ENCODE results near the gene ATP13A5. TPM values are rescaled to one million over a fixed set of nuclear protein-coding genes. Genes with fewer than 3 reads are reported as not detected.

Gene ATP13A5
- total RNA-seq, 2 donors from 2014 or later: not detected

DNA sequence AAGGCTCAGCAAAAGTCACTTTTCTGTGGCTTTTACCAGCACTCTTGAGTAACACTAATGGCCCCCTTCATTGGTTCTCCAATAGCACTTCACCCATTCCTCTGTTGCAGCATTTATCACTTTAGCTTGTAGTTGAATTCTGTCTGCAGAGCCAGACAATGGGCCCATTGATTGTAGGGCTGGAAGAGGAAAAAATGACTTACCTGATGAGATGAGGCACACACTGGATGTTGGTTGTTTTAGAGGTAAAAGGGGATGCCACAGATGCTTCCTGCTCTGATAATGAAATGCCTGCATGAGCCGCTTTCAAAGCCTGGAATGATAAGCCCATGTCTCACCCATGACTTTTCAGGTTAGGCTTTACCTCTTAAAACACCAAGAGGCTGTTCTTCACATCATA is 73.2 kb downstream of the ATP13A5 start:
- WGBS: 90% methylated on average over 1 of the region's 1 CpG
- intact Hi-C loops (cut with DNase I): no loop called here

DNA sequence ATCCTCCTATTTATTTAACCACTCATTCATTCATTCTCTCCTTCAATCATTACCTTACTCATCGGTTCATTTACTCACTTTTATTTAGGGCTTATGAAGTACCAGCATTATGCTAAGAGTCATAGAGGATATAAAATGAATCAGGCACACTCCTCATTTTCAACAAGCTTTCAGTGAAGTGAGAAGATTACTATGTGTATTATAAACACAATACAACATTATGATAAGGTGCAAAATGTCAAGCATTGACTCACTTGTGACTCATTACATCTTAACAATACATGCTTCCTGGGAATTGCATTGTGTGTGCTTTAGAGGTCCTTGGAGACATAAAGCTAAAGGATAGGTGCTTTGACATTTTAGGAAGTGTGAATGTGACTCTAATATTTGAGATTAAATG is 77.1 kb downstream of the ATP13A5 start:
- Histone ChIP-seq H3K36me3 (no peaks in the 10 kb centered on the region), H3K27me3 (replicated peaks; ENCODE audit: insufficient read depth) (no peaks in the 10 kb centered on the region), H3K27ac (no peak overlapping the region), H3K4me1 (replicated peaks) (no peaks in the 10 kb centered on the region), H3K4me3 (no peak overlapping the region), H3K9me3 (no peaks in the 10 kb centered on the region)
- WGBS: 89% methylated on average over 1 of the region's 1 CpG
- TF ChIP-seq CTCF (IDR thresholded peaks at IDR 0.05) (no peak), POLR2AphosphoS5 (IDR thresholded peaks at IDR 0.05) (no peak), POLR2A (IDR thresholded peaks at IDR 0.05) (no peak)
- DNase-seq (ENCODE audit: low spot score): no peak
- intact Hi-C loops (cut with DNase I): no loop called here

More for the DNA sequence above, 73.2 kb downstream of the ATP13A5 start:
- no peaks in the 10 kb centered on the region for H3K9me3 ChIP-seq
- H3K4me3 ChIP-seq: no peak overlapping the region
- DNase-seq (ENCODE audit: low spot score): no peak
- no peaks in the 10 kb centered on the region for H3K4me1 ChIP-seq (replicated peaks)
- H3K36me3 ChIP-seq: no peaks in the 10 kb centered on the region
- H3K27me3 ChIP-seq (replicated peaks; ENCODE audit: insufficient read depth): no peaks in the 10 kb centered on the region
- TF ChIP-seq POLR2A (IDR thresholded peaks at IDR 0.05) (no peak), POLR2AphosphoS5 (IDR thresholded peaks at IDR 0.05) (no peak), CTCF (IDR thresholded peaks at IDR 0.05) (no peak)
- H3K27ac ChIP-seq: no peak overlapping the region

DNA sequence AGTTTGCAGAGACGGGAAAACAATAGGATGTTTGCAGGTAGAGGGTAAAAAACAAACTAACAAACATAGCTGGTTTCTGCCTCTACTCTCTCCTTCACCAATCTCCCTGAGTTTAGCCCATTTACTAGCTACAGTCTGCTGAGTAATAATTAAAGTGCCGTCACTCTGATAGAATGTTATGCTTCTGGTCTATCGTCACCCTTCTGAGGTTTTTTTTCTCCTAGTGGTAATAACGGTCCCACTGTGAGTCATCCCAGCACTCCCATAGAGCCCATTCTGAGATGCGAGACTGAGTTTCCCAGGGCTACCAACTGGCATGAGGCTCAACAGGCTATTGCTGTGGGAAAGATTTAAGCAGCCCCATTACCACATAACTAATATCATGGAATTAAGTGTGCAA is 81.1 kb downstream of the ATP13A5 start:
- no peaks in the 10 kb centered on the region for H3K27me3 ChIP-seq (replicated peaks; ENCODE audit: insufficient read depth)
- no peak overlapping the region for H3K4me3 ChIP-seq
- H3K27ac ChIP-seq: no peak overlapping the region
- intact Hi-C loops (cut with DNase I): no loop called here
- no peaks in the 10 kb centered on the region for H3K4me1 ChIP-seq (replicated peaks)
- WGBS: 86% methylated on average over 5 of the region's 5 CpGs
- no peak for DNase-seq (ENCODE audit: low spot score)
- no peaks in the 10 kb centered on the region for H3K9me3 ChIP-seq
- TF ChIP-seq CTCF (IDR thresholded peaks at IDR 0.05) (no peak), POLR2AphosphoS5 (IDR thresholded peaks at IDR 0.05) (no peak), POLR2A (IDR thresholded peaks at IDR 0.05) (no peak)
- no peaks in the 10 kb centered on the region for H3K36me3 ChIP-seq

GRCh38 chr3:193295985-193296384 is 82.6 kb downstream of the ATP13A5 start:
- Histone ChIP-seq H3K36me3 (no peaks in the 10 kb centered on the region), H3K27me3 (replicated peaks; ENCODE audit: insufficient read depth) (no peaks in the 10 kb centered on the region), H3K4me3 (no peak overlapping the region), H3K9me3 (no peaks in the 10 kb centered on the region), H3K4me1 (replicated peaks) (no peaks in the 10 kb centered on the region), H3K27ac (no peak overlapping the region)
- TF ChIP-seq POLR2A (IDR thresholded peaks at IDR 0.05) (no peak), CTCF (IDR thresholded peaks at IDR 0.05) (no peak)
- no peak for DNase-seq (ENCODE audit: low spot score)
- intact Hi-C loops (cut with DNase I): no loop called here
- WGBS: 81% methylated on average over 2 of the region's 2 CpGs

- no peak overlapping the region for H3K4me3 ChIP-seq
- no peaks in the 10 kb centered on the region for H3K9me3 ChIP-seq
- H3K4me1 ChIP-seq (replicated peaks): no peaks in the 10 kb centered on the region
- 79% methylated on average over 3 of the region's 3 CpGs for WGBS
- H3K36me3 ChIP-seq: no peaks in the 10 kb centered on the region
- H3K27ac ChIP-seq: no peak overlapping the region
- no peaks in the 10 kb centered on the region for H3K27me3 ChIP-seq (replicated peaks; ENCODE audit: insufficient read depth)
- no peak for TF ChIP-seq POLR2A (IDR thresholded peaks at IDR 0.05)
- TF ChIP-seq POLR2AphosphoS5 (IDR thresholded peaks at IDR 0.05): no peak
- intact Hi-C loops (cut with DNase I): no loop called here
- no peak for DNase-seq (ENCODE audit: low spot score)
Measured at GRCh38 chr3:193292386-193292785, 86.2 kb downstream of the ATP13A5 start.
